SK-N-SH (cell line): ENCODE data around the gene SLF2. TPM values are rescaled to one million over a fixed set of nuclear protein-coding genes. Genes with fewer than 3 reads are reported as not detected.

Source experiments
- CTCF ChIA-PET: fragments of 300-600, 350-600 bp; formaldehyde crosslinking; extraction: SDS; loops from one replicate; lab custom pipeline; 2021; lab: Yijun Ruan, JAX
- POLR2A ChIA-PET: fragments of 350-600 bp; sonication (Branson Sonifier 250); formaldehyde crosslinking; extraction: SDS; loops from one replicate; lab custom pipeline; 2020; ENCODE audit warnings: antibody characterized with exemption, inconsistent platforms; lab: Yijun Ruan, JAX
- DNase-seq: peaks from one replicate; pipeline ENCODE4 v3.0.0; 2012
- H2AFZ ChIP-seq: fragments of 200-600 bp; sonication (generic); 2 replicates; pipeline ENCODE4 v1.8.1; 2016; ENCODE audit warnings: antibody characterized with exemption, mild to moderate bottlenecking, low read depth
- H3F3A ChIP-seq: fragments of 200-600 bp; sonication (generic); replicated peaks from 2 replicates; pipeline ENCODE3; 2016; ENCODE audit warnings: antibody characterized with exemption, mild to moderate bottlenecking; ENCODE audit not compliant: insufficient read depth
- H3K27ac ChIP-seq, 2 experiments: fragments of 200-500 bp in 1 of 2; fragments of 200-600 bp in 1 of 2; sonication (Bioruptor generic) in 1 of 2; sonication (generic), shearing (Covaris generic) in 1 of 2; 2 replicates each; pipeline versions ENCODE4 v1.5.1 to v1.6.1; 2014 to 2016; ENCODE audit warnings: low read depth in 2 of 2, inconsistent platforms in 1 of 2, low read length in 1 of 2, mild to moderate bottlenecking in 1 of 2, mixed read lengths in 1 of 2
- H3K27me3 ChIP-seq: fragments of 200-600 bp; sonication (generic), shearing (Covaris generic); 2 replicates; pipeline ENCODE4 v1.6.1; 2016; ENCODE audit warnings: mixed run types; ENCODE audit not compliant: insufficient read depth
- H3K36me3 ChIP-seq, 2 experiments: fragments of 200-500 bp in 1 of 2; fragments of 200-600 bp in 1 of 2; sonication (Bioruptor generic) in 1 of 2; sonication (generic) in 1 of 2; replicated peaks in 1 of 2; 2 replicates each; pipeline versions ENCODE3 to v1.5.1; 2014 to 2016; ENCODE audit warnings: low read length in 1 of 2, mild to moderate bottlenecking in 1 of 2; ENCODE audit not compliant: insufficient read depth in 2 of 2, control insufficient read depth in 1 of 2
- H3K4me1 ChIP-seq, 2 experiments: fragments of 200-500 bp in 1 of 2; fragments of 200-600 bp in 1 of 2; sonication (Bioruptor generic) in 1 of 2; sonication (generic), shearing (Covaris generic) in 1 of 2; 2 replicates each; pipeline versions ENCODE4 v1.5.1 to v1.6.1; 2014 to 2016; ENCODE audit warnings: low read depth in 1 of 2, low read length in 1 of 2, mixed run types in 1 of 2; ENCODE audit not compliant: insufficient read depth in 2 of 2, control insufficient read depth in 1 of 2
- H3K4me2 ChIP-seq: fragments of 200-600 bp; sonication (generic), shearing (Covaris generic); 2 replicates; pipeline ENCODE4 v1.6.1; 2017; ENCODE audit warnings: mixed run types
- H3K4me3 ChIP-seq, 2 experiments: fragments of 200-500 bp in 1 of 2; fragments of 200-600 bp in 1 of 2; sonication (Bioruptor generic) in 1 of 2; sonication (generic), shearing (Covaris generic) in 1 of 2; 2 replicates each; pipeline versions ENCODE4 v1.5.1 to v1.8.1; 2014 to 2016; ENCODE audit warnings: low read depth in 2 of 2, inconsistent platforms in 1 of 2, low read length in 1 of 2, mild to moderate bottlenecking in 1 of 2, mixed read lengths in 1 of 2, moderate library complexity in 1 of 2
- H3K79me2 ChIP-seq: fragments of 200-600 bp; sonication (generic); 2 replicates; pipeline ENCODE4 v1.8.1; 2017; ENCODE audit warnings: mild to moderate bottlenecking; ENCODE audit not compliant: insufficient read depth
- H3K9ac ChIP-seq: fragments of 200-600 bp; sonication (generic); 2 replicates; pipeline ENCODE4 v1.6.1; 2017; ENCODE audit warnings: mixed run types
- H3K9me2 ChIP-seq: fragments of 200-600 bp; sonication (generic); 2 replicates; pipeline ENCODE4 v1.6.1; 2017; ENCODE audit warnings: mixed run types
- H3K9me3 ChIP-seq: fragments of 200-600 bp; sonication (generic); 2 replicates; pipeline ENCODE4 v1.6.1; 2017; ENCODE audit warnings: mixed run types, mild to moderate bottlenecking, moderate library complexity
- H4K20me1 ChIP-seq: fragments of 200-600 bp; sonication (generic); 2 replicates; pipeline ENCODE4 v1.6.1; 2017; ENCODE audit warnings: mild to moderate bottlenecking, mixed run types; ENCODE audit not compliant: insufficient read depth
- EP300 ChIP-seq, 2 experiments: IDR thresholded peaks; 2 replicates each; pipeline versions ENCODE4 v1.4.0 to v1.6.1; 2012; ENCODE audit warnings: borderline replicate concordance in 1 of 2, low read depth in 1 of 2, low read length in 1 of 2
- FOXM1 ChIP-seq: IDR thresholded peaks from 2 replicates; pipeline ENCODE4 v1.4.0; 2012; ENCODE audit warnings: low read depth, mild to moderate bottlenecking
- GABPA ChIP-seq: IDR thresholded peaks from 2 replicates; pipeline ENCODE4 v1.4.0; 2012; ENCODE audit warnings: low read depth, mild to moderate bottlenecking
- GATA2 ChIP-seq: sonication (generic); formaldehyde crosslinking; IDR thresholded peaks from 2 replicates; pipeline ENCODE4 v1.5.0; 2020; ENCODE audit warnings: mild to moderate bottlenecking, missing genetic modification reagents
- JUND ChIP-seq: IDR thresholded peaks from 2 replicates; pipeline ENCODE4 v1.4.0; 2012
- NFIC ChIP-seq: IDR thresholded peaks from 2 replicates; pipeline ENCODE4 v1.4.0; 2012; ENCODE audit warnings: borderline replicate concordance
- NRF1 ChIP-seq: IDR thresholded peaks from 2 replicates; pipeline ENCODE4 v1.6.1; 2012; ENCODE audit warnings: low read depth, mild to moderate bottlenecking, low read length
- POLR2AphosphoS5 ChIP-seq: IDR thresholded peaks from 2 replicates; pipeline ENCODE4 v1.6.1; 2012; ENCODE audit warnings: low read depth, low read length
- RAD21 ChIP-seq: IDR thresholded peaks from 2 replicates; pipeline ENCODE4 v1.6.1; 2012; ENCODE audit warnings: mild to moderate bottlenecking, low read length
- RCOR1 ChIP-seq: fragments of 150-350 bp; IDR thresholded peaks from 2 replicates; pipeline ENCODE4 v1.6.1; 2017; ENCODE audit warnings: antibody characterized with exemption, low read length
- RFX5 ChIP-seq: IDR thresholded peaks from 2 replicates; pipeline ENCODE4 v1.6.1; 2012; ENCODE audit warnings: mild to moderate bottlenecking, improper control_type of control experiment, low read length
- SMC3 ChIP-seq: IDR thresholded peaks from 2 replicates; pipeline ENCODE4 v1.6.1; 2012; ENCODE audit warnings: low read depth, low read length, improper control_type of control experiment
- TAF1 ChIP-seq: IDR thresholded peaks from 2 replicates; pipeline ENCODE4 v1.6.1; 2012; ENCODE audit warnings: low read depth, mild to moderate bottlenecking, low read length, moderate library complexity, borderline replicate concordance
- YY1 ChIP-seq: IDR thresholded peaks from 2 replicates; pipeline ENCODE4 v1.4.0; 2012; ENCODE audit warnings: low read depth, mild to moderate bottlenecking
- ZBTB33 ChIP-seq: IDR thresholded peaks from 2 replicates; pipeline ENCODE4 v1.4.0; 2012; ENCODE audit warnings: low read depth, borderline replicate concordance
- WGBS: methylation state at CpG from one replicate; pipeline ENCODE4 v1.1.6; 2017; ENCODE audit warnings: low lambda C conversion rate; 5-methylcytosine and 5-hydroxymethylcytosine counted together
- polyA plus RNA-seq, 3 experiments: library from polyadenylated mRNA; depleted of rRNA; stranded (reverse); fragments of >200 nt; gene quantifications; 2 replicates each; pipeline ENCODE4 v1.2.3, GENCODE V29; 2012
- TF ChIP-seq, protein P1 (sequence below): IDR thresholded peaks from 2 replicates; pipeline ENCODE4 v1.6.1; 2012; ENCODE audit warnings: mild to moderate bottlenecking, low read depth, low read length, moderate library complexity
- TF ChIP-seq, protein P2 (sequence below): IDR thresholded peaks from 2 replicates; pipeline ENCODE4; 2012

The SLF2 gene
- polyA plus RNA-seq, 1 of the 3 experiments (the other 2 are of a cell fraction): 6.3 TPM

DNA sequence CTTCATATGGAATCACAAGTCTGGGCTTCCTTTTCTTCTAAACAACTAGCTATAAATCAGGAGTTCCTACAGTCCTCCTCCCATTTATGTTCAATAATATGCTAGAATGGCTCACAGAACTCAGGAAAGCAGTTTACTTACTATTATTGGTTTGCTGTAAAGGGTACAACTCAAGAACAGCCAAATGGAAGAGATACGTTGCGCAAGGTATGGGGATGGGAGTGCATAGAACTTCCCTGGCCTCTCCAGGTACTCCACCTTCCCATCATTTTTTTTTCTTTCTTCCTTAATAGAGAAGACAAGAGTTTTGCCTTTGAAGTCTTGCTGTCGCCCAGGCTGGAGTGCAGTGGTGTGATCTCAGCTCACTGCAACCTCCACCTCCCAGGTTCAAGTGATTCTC, 29.5 kb downstream of the SLF2 start:
- H3K9me3 ChIP-seq: no peaks in the 10 kb centered on the region
- H3K9me2 ChIP-seq: no peaks in the 10 kb centered on the region
- H3F3A ChIP-seq: peaks cover 9% of the 10 kb centered on the region
- H3K27me3 ChIP-seq: no peaks in the 10 kb centered on the region
- 99% methylated on average over 3 of the region's 3 CpGs for WGBS
- no peak for DNase-seq
- H3K9ac ChIP-seq: no peak overlapping the region
- H3K79me2 ChIP-seq: no peaks in the 10 kb centered on the region
- no peaks in the 10 kb centered on the region for H3K4me1 ChIP-seq
- no peak overlapping the region for H3K4me2 ChIP-seq
- CTCF ChIA-PET: interaction anchor here (1.6 kb wide), 1 partner anchor 72 kb away, joined by 6 read pairs; no protein-coding TSS in a partner anchor
- H2AFZ ChIP-seq: no peak overlapping the region
- TF ChIP-seq GABPA (no peak), RAD21 (no peak), GATA2 (CRISPR knock-in tag) (no peak), RCOR1 (no peak), POLR2AphosphoS5 (no peak), JUND (no peak), TAF1 (no peak), RFX5 (no peak), ZBTB33 (no peak), NFIC (no peak), YY1 (no peak), EP300 (IDR thresholded peaks at IDR 0.05; ENCODE audit: borderline replicate concordance in 1 of 2, low read depth in 1 of 2, low read length in 1 of 2) (no peak), FOXM1 (no peak), NRF1 (no peak), SMC3 (no peak)
- TF ChIP-seq, protein P1, sequence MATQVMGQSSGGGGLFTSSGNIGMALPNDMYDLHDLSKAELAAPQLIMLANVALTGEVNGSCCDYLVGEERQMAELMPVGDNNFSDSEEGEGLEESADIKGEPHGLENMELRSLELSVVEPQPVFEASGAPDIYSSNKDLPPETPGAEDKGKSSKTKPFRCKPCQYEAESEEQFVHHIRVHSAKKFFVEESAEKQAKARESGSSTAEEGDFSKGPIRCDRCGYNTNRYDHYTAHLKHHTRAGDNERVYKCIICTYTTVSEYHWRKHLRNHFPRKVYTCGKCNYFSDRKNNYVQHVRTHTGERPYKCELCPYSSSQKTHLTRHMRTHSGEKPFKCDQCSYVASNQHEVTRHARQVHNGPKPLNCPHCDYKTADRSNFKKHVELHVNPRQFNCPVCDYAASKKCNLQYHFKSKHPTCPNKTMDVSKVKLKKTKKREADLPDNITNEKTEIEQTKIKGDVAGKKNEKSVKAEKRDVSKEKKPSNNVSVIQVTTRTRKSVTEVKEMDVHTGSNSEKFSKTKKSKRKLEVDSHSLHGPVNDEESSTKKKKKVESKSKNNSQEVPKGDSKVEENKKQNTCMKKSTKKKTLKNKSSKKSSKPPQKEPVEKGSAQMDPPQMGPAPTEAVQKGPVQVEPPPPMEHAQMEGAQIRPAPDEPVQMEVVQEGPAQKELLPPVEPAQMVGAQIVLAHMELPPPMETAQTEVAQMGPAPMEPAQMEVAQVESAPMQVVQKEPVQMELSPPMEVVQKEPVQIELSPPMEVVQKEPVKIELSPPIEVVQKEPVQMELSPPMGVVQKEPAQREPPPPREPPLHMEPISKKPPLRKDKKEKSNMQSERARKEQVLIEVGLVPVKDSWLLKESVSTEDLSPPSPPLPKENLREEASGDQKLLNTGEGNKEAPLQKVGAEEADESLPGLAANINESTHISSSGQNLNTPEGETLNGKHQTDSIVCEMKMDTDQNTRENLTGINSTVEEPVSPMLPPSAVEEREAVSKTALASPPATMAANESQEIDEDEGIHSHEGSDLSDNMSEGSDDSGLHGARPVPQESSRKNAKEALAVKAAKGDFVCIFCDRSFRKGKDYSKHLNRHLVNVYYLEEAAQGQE: no peak
- TF ChIP-seq, protein P2, sequence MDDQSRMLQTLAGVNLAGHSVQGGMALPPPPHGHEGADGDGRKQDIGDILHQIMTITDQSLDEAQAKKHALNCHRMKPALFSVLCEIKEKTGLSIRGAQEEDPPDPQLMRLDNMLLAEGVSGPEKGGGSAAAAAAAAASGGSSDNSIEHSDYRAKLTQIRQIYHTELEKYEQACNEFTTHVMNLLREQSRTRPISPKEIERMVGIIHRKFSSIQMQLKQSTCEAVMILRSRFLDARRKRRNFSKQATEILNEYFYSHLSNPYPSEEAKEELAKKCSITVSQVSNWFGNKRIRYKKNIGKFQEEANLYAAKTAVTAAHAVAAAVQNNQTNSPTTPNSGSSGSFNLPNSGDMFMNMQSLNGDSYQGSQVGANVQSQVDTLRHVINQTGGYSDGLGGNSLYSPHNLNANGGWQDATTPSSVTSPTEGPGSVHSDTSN: no peak
- TF ChIP-seq, all 33 proteins: peak for 0
- Histone ChIP-seq H3K4me3 (no peak overlapping the region), H4K20me1 (no peaks in the 10 kb centered on the region), H3K36me3 (peaks cover 69 to 77% of the 10 kb centered on the region in 2 experiments), H3K27ac (no peak overlapping the region)
- POLR2A ChIA-PET: no interaction called here
